HG03097 (cell line): Measurements from ENCODE around the gene CROCC2.

Source experiments
- ATAC-seq: cut with Tn5 transposase; IDR thresholded peaks from one replicate; pipeline ENCODE4 v1.9.1; 2021; ENCODE audit not compliant: unreplicated experiment, low FRiP score

CROCC2 gene

DNA sequence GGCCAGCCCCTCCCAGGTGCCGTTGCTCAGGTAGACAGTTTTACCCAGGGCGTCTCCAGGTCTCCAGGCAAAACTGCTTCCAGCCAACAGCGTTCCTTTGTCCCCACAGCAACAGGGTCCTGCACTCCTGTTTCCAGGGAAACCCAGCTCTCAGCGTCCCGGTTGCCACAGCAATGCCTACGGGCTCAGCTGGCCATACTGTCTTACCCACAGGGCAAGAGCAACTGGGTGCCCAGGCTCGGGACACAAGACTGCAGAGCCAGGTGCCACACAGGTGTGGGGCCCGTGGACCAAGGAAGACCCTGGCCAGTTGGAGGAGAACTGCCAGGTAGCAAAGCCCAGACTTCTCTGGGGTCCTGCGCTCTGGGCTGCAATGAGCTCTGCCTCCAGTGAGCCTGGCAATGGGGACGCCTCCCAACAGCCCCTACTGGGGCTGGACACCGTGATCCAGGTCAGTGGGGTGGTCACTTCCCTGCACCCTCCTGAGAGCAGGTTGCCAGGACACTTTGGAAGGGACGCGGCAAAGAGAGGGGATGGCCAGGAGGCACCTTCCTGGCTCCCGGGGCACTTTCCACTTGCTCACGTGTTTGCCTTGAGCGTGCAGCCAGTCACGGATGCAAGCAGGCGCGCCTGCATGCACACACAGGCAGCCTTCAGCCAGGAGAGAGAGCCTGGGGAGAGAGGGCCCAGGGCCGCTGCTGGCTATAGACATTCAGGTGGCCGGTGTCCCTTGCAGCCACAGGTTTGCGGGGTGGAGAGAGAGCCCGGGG lies at the start of gene CROCC2:
TSS of gene CROCC2 (plus strand) at position 196 of the 770 bp plus-strand sequence. CDS start at position 374, 178 bp downstream.
- ATAC-seq: no peak

DNA sequence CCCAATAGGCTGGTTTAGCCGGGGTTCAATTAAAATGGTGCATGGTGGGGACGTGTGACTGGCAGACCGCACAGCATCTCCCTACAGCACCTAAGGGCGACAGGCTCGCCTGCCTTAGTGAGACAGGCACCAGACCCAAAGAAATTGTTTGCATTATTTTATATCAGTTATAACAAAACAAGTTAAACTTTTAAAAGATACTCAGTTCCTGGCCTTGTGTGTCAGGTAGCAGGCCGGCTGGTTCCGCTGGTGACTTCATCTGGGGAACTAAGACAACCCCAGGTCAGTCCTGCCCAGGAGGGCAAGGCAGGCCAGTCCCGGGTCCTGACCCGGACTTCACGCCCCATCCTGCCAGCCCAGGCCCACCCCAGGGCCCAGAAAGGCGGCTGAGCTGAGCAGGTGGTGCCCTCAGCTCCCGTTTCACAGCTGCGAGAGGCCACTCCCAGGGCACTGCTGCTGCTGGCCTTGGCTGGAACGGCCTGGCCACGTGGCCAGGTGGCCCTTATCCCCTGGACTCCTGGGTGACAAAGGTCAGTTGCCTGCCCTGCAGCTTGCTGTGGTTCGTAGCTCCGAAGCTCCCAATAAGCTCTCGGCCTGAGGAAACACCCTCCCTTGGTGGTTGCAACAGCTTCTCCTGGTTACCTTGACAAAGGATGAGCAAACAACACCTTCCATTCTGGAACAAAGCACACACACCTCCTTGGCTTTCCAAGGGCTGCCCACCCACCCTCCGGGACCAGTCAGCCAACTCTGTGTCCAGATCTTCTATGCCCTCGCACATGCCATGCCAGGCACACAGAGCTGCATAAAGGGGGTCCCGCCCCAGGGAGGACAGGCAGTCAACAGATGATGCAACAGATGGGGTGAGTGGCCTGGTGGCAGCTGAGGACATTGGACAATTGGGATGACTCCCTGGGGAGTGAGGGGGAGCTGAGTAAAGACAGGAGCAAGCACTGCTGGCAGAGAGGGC lies 48.8 kb upstream of the CROCC2 start:
- no peak for ATAC-seq

DNA sequence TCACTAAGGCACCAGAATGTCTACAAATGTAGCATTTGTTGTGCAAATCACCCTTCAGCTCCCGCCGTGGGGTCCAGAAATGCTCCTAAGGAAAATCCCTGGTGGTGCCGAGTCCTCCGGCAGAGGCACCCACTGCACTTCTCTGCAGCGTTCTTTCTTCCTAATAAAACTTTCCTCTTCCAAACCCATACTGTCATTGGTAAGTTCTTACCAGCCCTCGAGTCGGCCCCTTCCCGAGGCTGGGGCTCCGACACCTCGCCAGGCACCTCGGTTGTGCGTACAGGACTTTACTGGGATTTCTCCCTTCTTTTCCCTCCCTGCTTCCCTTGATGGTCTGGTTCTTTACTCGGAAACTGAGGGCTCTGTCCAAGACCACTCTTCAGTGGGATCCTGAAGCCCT lies 47.8 kb upstream of the CROCC2 start:
- no peak for ATAC-seq

DNA sequence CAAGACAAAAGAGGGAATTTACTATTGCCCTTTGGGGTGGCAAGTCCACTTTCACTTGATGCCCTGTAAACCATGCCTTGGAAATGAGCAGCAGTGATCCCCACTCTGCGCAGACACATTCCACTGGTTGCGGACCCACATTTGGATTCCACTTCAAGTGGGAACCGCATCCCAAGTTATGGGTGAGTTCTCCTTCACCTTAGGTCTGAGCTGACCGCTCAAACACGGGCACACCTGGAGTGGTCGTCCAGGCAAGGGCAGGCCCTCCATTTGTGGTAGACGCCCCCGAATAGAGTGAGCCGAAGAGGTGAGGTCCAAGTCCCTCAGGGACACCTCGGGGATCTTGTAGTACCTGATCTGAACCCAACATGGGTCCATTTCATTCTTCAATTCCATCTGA lies 47.3 kb upstream of the CROCC2 start:
- no peak for ATAC-seq

DNA sequence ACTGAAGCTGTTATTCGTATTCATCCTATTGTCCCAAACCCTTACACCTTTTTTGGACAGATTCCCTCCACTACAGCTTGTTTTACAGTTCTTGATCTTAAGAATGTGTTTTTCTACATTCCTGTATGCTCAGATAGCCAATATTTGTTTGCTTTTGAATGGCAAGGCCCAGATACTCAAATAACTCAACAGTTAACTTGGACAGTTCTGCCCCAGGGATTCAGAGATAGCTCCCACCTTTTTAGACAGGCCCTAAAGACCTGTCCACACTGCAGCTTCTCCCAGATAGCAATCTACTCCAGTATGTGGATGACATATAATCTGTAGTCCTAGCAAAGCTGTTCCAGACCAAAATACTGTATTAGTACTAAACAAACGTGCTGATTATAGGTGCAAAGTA lies 44.6 kb upstream of the CROCC2 start:
- ATAC-seq: no peak

DNA sequence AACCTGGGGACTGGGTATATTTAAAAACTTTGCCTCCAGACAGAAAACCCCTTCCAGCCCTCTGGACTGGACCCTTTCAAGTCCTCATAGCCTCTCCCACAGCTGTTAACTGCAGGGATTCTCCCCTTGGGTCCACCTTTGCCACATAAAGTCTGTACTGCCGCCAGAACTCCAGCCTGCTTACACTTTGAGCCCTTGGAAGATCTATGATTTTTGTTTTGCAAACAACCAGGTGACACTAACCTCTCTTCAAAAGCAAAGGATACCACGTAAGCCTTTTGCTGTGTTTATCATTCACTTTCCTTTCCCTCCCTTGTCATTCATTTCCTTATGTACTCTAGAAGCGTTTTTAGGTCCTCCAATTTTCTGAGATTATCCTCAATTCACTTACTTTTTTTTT lies 41.7 kb upstream of the CROCC2 start:
- no peak for ATAC-seq

DNA sequence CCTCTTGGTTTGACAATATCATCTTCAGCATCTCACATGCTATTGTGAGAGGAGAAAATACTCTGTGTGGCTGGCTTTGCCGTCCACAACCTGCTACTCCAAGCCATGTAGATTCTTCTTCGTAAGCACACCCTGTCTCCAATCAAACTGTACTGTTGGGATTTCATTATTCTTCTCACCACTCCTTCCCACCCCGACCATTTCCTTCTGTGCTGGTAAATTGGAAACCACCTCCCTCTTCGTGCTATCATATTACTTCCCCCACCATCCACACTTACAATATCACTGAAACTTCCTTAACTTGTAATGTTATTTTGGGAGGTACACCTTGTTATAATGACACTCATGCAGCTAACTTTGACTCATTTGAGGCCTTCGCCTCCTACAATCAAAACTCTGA lies 40.7 kb upstream of the CROCC2 start:
- no peak for ATAC-seq

DNA sequence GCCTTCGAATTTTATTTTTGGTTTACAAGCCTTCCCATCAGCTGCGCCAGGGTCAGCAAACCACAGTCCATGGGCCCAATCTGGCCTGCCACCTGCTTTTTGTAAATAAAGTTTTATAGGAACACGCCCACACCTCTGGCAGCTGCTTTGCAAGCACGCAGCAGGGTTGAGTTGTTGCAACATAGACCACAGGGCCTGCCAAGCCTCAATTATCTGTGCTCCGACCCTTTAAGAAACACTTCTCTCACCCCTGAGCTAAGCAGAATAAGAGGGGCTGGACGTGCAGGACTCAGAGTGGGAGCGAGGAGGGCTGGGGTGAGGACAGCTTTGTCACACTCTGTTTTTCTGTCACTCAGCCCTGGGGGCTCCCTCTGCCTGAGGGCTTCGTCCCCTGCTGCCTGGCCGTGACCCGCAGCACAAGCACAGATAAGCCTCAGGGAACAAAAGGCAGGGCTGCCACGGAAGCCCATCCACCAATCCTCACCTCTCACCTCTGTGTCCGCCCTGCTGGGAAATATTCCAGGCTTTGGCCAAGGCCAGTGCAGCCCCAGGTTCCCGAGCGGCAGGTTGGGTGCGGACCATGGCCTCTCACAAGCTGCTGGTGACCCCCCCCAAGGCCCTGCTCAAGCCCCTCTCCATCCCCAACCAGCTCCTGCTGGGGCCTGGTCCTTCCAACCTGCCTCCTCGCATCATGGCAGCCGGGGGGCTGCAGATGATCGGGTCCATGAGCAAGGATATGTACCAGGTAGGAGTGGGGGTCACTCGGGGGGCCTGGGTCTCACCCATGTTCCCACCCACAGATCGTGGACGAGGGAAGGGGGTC lies 37.6 kb upstream of the CROCC2 start, which contains the start of gene AGXT:
TSS of gene AGXT (plus strand) at position 539 of the 823 bp plus-strand sequence. CDS start at position 581, 42 bp downstream.
- ATAC-seq: no peak

DNA sequence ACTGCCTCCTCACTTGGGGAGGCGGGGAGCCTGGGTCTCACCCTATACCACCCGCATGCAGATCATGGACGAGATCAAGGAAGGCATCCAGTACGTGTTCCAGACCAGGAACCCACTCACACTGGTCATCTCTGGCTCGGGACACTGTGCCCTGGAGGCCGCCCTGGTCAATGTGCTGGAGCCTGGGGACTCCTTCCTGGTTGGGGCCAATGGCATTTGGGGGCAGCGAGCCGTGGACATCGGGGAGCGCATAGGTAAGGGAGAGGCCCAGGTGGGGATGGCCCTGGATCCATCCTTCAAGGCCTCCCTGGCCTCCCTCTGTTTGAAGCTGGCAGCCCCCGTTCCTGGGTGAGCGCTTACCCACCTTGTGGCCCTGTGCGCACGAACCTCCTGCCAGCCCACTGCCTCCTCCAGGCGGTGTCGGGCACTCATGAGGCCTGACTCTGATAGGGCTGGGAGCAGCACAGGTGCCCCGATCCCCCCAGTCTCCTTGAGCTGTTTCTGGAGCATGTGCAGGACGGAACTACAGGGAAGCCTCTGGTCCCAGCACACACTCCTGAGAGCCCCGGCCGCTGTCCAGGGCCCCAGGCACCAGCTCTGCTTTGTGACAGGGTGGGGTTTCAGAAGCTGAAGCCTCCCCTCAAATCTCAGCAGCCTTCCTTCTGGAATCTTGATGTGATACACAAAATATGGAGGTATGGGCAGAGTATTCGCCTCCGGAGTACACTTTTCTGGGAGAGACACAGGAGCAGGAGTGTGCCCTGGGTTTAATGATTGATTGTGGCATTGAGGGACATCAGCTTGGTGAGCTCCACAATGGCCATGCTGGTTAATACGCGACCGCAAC lies 36.8 kb upstream of the CROCC2 start:
- ATAC-seq: no peak

DNA sequence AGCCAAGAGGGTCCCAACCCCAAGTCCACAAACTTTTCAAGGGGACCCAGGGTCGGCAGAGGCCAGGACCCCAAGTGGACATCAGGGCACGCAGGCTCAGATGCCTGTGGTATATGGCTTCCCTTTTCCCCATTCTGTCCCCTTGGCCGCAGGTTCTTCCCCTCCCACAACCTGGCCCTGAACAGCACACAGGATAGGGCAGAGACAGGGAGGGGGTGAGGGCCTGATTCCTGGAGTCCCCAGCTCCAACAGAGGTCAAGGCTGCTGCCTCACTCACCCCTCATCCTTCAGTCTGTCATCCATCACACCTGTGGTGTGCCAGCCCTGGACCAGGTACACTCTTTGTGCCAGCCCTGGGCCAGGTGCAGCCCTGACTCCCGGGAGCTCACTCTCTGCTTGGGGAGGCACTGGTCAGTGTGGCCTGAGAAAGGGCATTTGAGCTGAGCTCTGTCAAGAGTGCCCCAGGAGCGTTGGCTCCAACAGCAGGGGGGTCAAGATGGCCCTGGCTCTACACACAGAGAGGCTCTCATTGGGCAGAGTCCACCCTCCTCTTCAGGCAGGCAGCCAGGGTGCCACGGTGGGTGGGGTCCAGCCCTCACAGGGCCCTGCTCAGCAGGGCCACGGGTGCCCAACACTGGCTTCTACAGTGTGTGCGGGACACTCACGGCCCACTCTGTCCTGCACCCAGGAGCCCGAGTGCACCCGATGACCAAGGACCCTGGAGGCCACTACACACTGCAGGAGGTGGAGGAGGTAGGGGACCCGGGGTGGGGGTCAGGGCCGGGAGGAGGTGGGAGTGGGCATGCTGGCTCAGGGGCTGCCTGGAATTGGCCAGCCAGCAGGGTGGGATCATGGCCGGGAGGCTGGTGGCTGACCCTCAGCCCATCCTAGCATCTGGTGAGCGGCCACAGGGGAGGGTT lies 35.9 kb upstream of the CROCC2 start:
- ATAC-seq: no peak

DNA sequence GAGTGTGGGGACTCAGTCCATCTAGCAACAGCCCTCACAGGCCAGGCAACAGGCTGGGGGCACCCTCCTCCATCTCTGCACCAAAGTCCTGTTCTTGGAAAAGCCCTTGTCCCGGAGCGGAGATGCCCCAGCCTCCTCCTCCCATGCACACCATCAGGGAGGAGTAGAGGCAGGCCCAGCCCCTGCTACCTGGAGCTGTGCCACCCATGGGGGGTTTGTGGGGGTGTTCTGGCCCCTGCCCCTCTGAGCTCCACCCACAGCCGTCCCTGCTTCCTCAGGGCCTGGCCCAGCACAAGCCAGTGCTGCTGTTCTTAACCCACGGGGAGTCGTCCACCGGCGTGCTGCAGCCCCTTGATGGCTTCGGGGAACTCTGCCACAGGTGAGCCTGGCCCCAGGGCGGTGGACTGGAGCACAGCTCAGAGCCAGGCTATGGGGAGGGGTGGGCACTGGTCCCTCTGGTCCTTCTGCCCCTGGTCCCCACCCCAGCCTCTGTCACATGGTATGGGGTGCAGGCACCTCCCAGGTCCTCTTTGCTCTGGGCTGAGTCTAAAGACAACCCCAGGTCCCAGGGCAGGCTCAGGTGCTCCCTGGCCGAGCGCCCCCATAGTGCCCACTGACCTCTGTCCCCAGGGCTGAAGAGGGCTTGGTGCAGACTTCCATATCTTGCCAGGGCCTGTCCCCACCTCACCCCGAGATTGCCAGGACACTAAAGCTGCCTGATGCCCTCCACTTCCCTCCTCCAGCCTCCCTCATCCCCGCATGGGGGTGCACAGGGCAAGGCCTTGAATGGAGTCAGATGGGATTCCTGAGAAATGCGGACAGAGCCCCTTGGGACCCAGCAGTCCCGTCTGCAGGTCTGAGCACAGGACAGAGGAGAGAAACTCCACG lies 34.8 kb upstream of the CROCC2 start:
- ATAC-seq: no peak

DNA sequence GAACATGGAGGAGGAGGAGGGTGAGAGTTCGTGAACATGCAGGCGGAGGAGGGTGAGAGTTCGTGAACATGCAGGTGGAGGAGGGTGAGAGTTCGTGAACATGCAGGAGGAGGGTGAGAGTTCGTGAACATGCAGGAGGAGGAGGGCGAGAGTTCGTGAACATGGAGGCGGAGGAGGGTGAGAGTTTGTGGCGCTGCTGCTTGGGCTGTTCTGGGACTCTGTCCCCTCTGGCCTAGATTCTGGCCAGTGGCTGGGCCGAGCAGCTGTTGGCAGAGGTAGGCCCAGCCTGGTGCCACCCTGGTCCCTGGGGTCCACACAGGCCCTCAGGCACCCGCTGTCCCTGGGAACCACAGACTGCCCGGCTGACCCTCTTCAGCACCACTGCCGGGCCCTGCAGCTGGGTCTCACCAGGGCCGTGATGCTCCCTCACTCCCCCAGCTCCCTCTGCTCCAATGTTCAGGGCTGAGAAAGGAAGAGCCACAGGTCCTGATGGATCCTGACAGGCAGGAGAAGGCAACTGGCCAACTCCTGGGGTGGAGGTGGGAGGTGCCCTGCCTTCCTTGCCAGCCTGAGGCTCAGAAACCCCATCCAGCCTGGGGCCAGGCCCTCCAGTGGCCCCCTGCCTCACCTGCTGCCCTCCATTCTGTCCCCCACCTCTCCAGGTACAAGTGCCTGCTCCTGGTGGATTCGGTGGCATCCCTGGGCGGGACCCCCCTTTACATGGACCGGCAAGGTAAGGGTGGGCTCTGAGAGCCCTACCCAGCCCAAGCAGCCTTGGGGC lies 33.6 kb upstream of the CROCC2 start:
- ATAC-seq: no peak

DNA sequence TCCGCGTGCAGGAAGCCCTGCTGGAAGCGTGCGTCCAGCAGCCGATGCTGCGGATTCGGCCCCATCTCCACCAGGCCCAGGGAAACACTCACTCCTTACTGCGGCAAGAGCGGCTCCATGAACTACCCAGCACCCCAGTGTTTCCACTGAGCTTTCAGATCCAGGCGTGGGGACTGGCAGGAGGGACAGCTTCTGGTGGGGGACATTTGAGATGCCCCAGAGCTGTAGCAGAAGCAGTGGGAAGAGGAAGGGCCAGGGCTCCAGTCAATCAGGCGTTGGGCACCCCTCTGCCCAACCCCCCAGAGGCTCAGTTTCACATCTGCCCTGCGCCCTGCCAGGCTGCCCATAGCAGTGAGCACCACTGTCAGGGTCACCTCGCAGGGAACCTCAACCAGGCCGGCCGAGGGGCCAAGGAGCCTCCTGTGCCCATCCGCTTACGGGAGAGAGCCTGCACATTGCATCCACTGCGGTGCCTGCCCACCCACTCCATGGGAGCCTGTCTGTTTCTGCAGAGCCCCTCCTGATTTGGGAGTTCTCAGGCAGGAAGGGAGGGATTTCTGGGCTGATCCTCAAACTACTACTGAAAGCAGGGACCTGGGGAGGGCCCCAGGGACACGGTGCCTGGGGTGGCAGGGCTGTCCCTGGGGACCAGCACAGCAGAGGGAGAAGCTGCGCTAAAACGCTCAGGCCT lies 32.9 kb upstream of the CROCC2 start:
- no peak for ATAC-seq

DNA sequence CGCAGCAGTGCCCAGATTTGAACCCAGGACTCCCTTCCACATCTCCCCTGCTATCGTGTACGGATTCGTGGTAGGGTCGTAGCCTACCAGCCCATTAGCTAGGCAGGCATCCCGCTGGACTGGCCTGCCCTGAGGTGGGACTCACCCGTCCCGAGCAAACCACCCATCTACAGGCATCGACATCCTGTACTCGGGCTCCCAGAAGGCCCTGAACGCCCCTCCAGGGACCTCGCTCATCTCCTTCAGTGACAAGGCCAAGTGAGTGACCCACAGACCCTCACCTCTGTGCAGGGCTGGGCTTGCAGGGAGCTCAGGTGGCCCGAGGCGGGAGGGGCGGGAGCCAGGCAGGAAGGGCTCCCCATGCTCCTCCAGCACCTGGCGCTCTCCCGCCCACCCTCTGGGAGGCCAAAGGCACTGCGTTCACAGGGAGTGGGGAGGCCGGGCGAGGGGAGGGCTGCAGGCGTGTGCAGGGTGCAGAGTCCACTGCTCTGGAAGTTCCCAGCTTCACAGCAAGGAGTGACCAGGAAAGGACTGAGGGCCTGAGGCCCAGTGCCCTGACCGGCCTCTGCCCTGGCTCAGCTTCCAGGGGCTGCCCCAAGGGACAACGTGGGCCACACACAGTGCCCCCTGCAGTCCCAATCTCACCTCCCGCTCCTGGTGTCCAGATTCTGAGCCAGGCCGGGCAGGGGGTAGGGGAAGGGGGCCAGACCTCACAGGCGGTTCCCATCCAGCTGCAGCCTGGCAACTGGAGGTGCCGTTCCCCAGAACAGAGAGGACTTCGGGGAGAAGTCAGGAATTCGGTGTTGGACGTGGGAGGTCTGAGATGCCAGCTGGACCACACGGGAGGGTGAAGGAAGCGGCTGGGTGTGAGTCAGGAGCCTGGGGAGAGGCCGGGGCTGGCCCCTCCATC lies 32.1 kb upstream of the CROCC2 start:
- ATAC-seq: no peak

DNA sequence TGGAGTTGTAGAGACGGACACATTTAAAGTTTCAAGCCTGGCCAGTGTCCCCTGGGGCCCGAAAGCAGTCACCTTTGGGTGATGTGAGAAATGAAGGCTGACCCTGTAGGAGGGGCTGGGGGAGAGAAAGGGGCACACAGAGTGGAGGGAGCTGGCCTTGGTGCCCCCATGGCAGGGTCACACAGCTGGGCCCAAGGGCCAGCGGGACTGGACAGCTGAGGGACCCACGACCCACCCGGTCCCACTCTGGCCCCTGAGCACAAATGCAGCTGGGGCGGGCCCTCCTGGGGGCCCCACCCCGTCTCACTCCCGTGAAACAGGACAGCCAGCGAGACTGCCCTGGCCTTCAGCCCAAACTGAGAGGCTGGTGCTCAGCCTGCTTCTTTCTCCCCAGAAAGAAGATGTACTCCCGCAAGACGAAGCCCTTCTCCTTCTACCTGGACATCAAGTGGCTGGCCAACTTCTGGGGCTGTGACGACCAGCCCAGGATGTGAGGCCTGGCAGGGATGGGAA lies 31.4 kb upstream of the CROCC2 start:
- ATAC-seq: no peak
